GM20431 (cell line): ENCODE measurements around the gene MAGEA10.

ENCODE experiments used
- in situ Hi-C: fragments of 300-500 bp; cut with MseI, MboI; formaldehyde crosslinking; loops from one replicate; pipeline ENCODE4 v1.15.0; 2020; ENCODE audit warnings: low sequenced_read_pairs; ENCODE audit not compliant: unreplicated experiment

MAGEA10 gene

DNA sequence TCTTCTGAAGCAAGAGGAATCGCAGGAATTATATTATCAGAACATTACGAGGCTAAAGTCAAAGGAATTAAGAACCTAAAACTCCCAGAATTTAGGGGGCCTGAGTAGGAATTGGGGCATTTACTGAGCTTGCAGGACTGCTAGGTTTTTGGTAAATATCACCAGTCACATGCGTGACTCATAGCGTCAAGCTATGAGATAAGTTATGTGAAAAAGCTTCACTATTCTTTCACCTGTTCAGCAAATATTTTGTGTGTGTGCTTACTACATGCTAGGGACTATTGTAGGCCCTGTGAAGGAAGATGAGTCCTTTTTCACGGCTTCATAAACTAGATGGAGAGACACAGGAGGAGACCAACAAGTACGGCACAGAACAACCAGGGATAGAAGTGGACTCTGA is 52.2 kb downstream of the MAGEA10 start:
- in situ Hi-C loops: no loop called here
